ENCODE measurements around the gene CPXM1.

Gene CPXM1

DNA sequence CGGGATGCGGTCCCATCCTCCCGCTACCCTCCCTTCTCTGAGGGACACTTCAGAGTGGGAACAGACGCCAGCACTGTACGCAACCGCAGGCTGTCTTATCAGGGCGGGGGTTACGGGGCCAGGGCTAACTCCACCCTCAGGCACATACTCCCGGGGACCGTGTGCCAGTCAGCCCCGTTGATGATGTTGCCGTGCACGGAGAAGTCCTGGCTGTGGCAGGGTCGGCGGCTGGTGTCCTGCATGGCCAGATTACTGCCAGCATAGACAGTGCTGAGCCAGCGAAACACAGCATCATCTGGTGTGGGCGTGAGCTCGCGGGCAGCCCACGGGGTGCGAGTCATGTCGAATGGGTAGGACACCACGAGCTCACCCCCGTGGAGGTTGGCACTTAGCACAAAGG, 5.0 kb downstream of the CPXM1 start:
- Histone ChIP-seq H3K4me1 (ENCODE audit: insufficient read depth, insufficient read length) (no peaks in the 10 kb centered on the region), H3K36me3 (ENCODE audit: insufficient read depth, insufficient read length, low read length) (peaks cover 54% of the 10 kb centered on the region), H3K9me3 (ENCODE audit: insufficient read depth, low read length) (no peaks in the 10 kb centered on the region), H3K4me3 (ENCODE audit: insufficient read length, low read depth) (no peak overlapping the region), H3K27me3 (ENCODE audit: insufficient read depth, insufficient read length) (no peaks in the 10 kb centered on the region), H3K9ac (ENCODE audit: insufficient read length, low read depth) (no peak overlapping the region)
- TF ChIP-seq YY1 (IDR thresholded peaks at IDR 0.05; ENCODE audit: insufficient read depth, insufficient read length) (no peak), ZNF274 (IDR thresholded peaks at IDR 0.05; ENCODE audit: low read depth, low read length) (no peak), SUZ12 (IDR thresholded peaks at IDR 0.05; ENCODE audit: extremely low read depth, insufficient read depth, insufficient read length) (no peak)
- no peak for DNase-seq (ENCODE audit: low read depth, low spot score)

DNA sequence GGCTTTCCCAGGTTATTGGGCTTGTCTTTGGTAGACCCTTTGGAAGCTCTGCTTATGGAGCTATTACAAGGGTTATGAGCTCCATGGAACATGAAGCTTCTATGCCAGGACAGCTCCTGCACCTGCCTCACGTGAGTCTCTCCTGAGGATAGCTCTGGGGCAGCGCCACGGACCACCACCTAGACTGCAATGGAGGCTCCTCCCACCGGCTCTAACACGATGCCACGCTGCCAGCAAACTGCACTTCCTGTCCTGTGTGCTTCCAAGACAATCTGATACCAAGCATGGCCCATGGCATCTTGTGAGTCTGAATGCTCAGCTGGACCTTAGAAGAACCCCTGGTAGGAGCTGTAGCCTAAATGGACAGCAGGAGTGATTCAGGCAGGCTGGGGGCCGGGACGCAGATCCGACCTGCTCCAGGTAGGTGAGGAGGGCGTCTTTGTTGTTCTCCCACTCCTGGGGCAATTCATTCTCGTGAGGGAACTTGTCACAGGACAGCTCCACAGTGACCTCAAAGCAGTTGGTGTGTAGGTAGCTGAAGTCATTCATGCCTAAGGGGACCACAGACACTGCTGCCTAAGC, 5.5 kb downstream of the CPXM1 start:
- no peak for TF ChIP-seq SUZ12 (IDR thresholded peaks at IDR 0.05; ENCODE audit: extremely low read depth, insufficient read depth, insufficient read length)
- no peak for TF ChIP-seq YY1 (IDR thresholded peaks at IDR 0.05; ENCODE audit: insufficient read depth, insufficient read length)
- TF ChIP-seq ZNF274 (IDR thresholded peaks at IDR 0.05; ENCODE audit: low read depth, low read length) = no peak
- DNase-seq (ENCODE audit: low read depth, low spot score) = no peak
- H3K4me1 ChIP-seq (ENCODE audit: insufficient read depth, insufficient read length) = no peaks in the 10 kb centered on the region
- no peak overlapping the region for H3K4me3 ChIP-seq (ENCODE audit: insufficient read length, low read depth)
- H3K36me3 ChIP-seq (ENCODE audit: insufficient read depth, insufficient read length, low read length) = peaks cover 54% of the 10 kb centered on the region
- H3K9ac ChIP-seq (ENCODE audit: insufficient read length, low read depth) = no peak overlapping the region
- H3K27me3 ChIP-seq (ENCODE audit: insufficient read depth, insufficient read length) = no peaks in the 10 kb centered on the region
- H3K9me3 ChIP-seq (ENCODE audit: insufficient read depth, low read length) = no peaks in the 10 kb centered on the region

DNA sequence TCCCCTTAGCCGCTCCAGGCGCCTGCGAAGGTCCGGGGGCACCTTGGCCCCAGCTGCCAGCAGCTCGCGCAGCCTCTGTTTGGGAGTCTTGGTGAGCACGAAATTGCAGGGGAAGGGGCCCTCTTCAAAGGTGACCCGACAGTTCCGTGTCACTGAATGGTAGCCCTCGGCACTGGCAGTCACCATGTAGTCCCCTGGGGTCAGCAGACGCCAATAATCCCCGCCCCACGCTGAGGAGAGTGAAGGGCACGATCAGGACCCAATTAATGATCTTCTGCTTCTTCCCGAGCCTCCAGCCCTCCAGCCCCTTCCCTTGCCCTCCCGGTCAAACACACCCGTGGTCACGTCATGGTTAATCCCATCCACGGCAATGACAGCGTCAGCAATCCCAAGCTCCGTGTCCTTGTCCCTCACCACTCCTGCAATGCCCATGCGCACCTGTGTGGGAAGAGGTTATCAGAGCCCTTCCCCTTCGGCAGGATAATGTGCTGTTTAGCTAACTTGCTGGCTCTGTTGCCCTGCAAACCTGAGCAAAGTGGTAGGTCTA, 6.2 kb downstream of the CPXM1 start:
- peaks cover 54% of the 10 kb centered on the region for H3K36me3 ChIP-seq (ENCODE audit: insufficient read depth, insufficient read length, low read length)
- DNase-seq (ENCODE audit: low read depth, low spot score) = no peak
- H3K9ac ChIP-seq (ENCODE audit: insufficient read length, low read depth) = no peak overlapping the region
- TF ChIP-seq SUZ12 (IDR thresholded peaks at IDR 0.05; ENCODE audit: extremely low read depth, insufficient read depth, insufficient read length) (no peak), ZNF274 (IDR thresholded peaks at IDR 0.05; ENCODE audit: low read depth, low read length) (no peak), YY1 (IDR thresholded peaks at IDR 0.05; ENCODE audit: insufficient read depth, insufficient read length) (no peak)
- H3K4me3 ChIP-seq (ENCODE audit: insufficient read length, low read depth) = no peak overlapping the region
- no peaks in the 10 kb centered on the region for H3K9me3 ChIP-seq (ENCODE audit: insufficient read depth, low read length)
- no peaks in the 10 kb centered on the region for H3K4me1 ChIP-seq (ENCODE audit: insufficient read depth, insufficient read length)
- H3K27me3 ChIP-seq (ENCODE audit: insufficient read depth, insufficient read length) = no peaks in the 10 kb centered on the region

DNA sequence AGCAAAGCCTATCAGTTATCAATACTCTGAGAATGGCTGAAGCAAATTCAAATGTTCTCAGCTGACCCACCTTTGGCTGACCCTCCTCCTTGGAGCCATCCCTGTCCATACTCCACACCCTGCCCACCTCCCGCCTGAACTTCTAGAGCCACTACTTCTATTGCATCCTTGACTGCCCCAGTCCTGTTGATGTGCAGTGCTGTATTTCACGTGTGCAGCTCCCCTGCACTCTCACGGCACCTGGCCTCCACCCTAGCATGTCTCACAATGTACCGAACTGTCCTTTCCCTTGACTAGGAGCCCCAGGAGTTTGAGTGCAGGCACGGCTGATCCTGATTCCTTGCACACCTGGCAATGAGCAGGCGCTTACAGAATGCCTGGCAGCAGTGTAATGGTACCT, 7.0 kb downstream of the CPXM1 start:
- H3K9ac ChIP-seq (ENCODE audit: insufficient read length, low read depth) = no peak overlapping the region
- no peak overlapping the region for H3K4me3 ChIP-seq (ENCODE audit: insufficient read length, low read depth)
- H3K27me3 ChIP-seq (ENCODE audit: insufficient read depth, insufficient read length) = no peaks in the 10 kb centered on the region
- no peak for TF ChIP-seq SUZ12 (IDR thresholded peaks at IDR 0.05; ENCODE audit: extremely low read depth, insufficient read depth, insufficient read length)
- TF ChIP-seq YY1 (IDR thresholded peaks at IDR 0.05; ENCODE audit: insufficient read depth, insufficient read length) = no peak
- TF ChIP-seq ZNF274 (IDR thresholded peaks at IDR 0.05; ENCODE audit: low read depth, low read length) = no peak
- no peaks in the 10 kb centered on the region for H3K4me1 ChIP-seq (ENCODE audit: insufficient read depth, insufficient read length)
- no peak for DNase-seq (ENCODE audit: low read depth, low spot score)
- no peaks in the 10 kb centered on the region for H3K9me3 ChIP-seq (ENCODE audit: insufficient read depth, low read length)
- peaks cover 50% of the 10 kb centered on the region for H3K36me3 ChIP-seq (ENCODE audit: insufficient read depth, insufficient read length, low read length)

DNA sequence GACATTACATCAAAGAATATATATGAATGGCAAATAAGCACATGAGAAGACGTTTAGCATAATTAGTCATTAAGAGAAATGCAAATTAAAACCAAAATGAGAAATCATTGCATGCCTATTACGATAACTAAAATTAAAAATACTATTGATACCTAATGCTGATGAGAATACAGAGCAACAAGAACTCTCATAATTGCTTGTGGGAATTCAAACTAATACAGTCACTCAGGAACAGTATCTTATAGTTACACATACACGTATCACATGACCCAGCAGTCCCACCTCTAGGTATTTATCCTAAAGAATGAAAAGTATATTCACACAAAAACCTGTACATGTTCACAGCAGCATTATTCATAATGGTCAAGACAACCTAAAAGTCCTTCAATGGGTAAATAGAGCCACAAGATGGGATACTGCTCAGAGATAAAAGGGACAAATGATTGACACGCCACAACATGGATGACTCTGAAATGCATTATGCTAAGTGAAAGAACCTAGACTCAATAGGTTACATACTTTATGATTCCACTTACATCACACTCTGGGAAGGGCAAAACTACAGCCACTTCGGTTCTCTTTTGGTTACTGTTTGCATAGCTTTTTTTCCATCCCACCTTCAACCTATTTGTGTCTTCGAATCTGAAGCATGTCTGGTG, 16.4 kb downstream of the CPXM1 start:
- no peak overlapping the region for H3K9ac ChIP-seq (ENCODE audit: insufficient read length, low read depth)
- no peaks in the 10 kb centered on the region for H3K27me3 ChIP-seq (ENCODE audit: insufficient read depth, insufficient read length)
- DNase-seq (ENCODE audit: low read depth, low spot score) = no peak
- TF ChIP-seq SUZ12 (IDR thresholded peaks at IDR 0.05; ENCODE audit: extremely low read depth, insufficient read depth, insufficient read length) (no peak), ZNF274 (IDR thresholded peaks at IDR 0.05; ENCODE audit: low read depth, low read length) (no peak), YY1 (IDR thresholded peaks at IDR 0.05; ENCODE audit: insufficient read depth, insufficient read length) (no peak)
- no peaks in the 10 kb centered on the region for H3K36me3 ChIP-seq (ENCODE audit: insufficient read depth, insufficient read length, low read length)
- H3K4me3 ChIP-seq (ENCODE audit: insufficient read length, low read depth) = no peak overlapping the region
- no peaks in the 10 kb centered on the region for H3K4me1 ChIP-seq (ENCODE audit: insufficient read depth, insufficient read length)
- peaks cover 4% of the 10 kb centered on the region; the same call in 1 of the 2 replicates for H3K9me3 ChIP-seq (ENCODE audit: insufficient read depth, low read length)

DNA sequence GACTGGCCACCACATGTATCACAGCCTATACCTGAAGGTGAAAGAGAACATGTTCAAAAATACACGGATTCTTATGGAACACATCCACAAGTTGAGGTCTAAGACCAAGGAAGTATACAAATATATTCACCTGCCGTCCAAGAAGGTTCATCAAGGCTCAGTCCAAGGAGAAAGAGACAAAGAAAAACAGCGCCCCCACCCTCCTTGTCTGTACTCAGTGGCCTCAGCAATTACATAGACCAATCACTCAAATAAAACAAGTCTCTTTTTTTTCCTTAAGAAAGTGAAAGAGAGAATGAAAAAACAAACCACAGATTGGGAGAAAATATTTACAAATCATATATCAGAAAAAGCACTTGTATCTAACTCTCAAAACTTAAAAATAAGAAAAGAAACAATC, 19.5 kb downstream of the CPXM1 start:
- no peak for TF ChIP-seq ZNF274 (IDR thresholded peaks at IDR 0.05; ENCODE audit: low read depth, low read length)
- TF ChIP-seq YY1 (IDR thresholded peaks at IDR 0.05; ENCODE audit: insufficient read depth, insufficient read length) = no peak
- no peak for TF ChIP-seq SUZ12 (IDR thresholded peaks at IDR 0.05; ENCODE audit: extremely low read depth, insufficient read depth, insufficient read length)
- Histone ChIP-seq H3K9me3 (ENCODE audit: insufficient read depth, low read length) (no peaks in the 10 kb centered on the region), H3K4me1 (ENCODE audit: insufficient read depth, insufficient read length) (no peaks in the 10 kb centered on the region), H3K9ac (ENCODE audit: insufficient read length, low read depth) (no peak overlapping the region), H3K4me3 (ENCODE audit: insufficient read length, low read depth) (no peak overlapping the region), H3K36me3 (ENCODE audit: insufficient read depth, insufficient read length, low read length) (no peaks in the 10 kb centered on the region), H3K27me3 (ENCODE audit: insufficient read depth, insufficient read length) (no peaks in the 10 kb centered on the region)
- DNase-seq (ENCODE audit: low read depth, low spot score) = no peak

DNA sequence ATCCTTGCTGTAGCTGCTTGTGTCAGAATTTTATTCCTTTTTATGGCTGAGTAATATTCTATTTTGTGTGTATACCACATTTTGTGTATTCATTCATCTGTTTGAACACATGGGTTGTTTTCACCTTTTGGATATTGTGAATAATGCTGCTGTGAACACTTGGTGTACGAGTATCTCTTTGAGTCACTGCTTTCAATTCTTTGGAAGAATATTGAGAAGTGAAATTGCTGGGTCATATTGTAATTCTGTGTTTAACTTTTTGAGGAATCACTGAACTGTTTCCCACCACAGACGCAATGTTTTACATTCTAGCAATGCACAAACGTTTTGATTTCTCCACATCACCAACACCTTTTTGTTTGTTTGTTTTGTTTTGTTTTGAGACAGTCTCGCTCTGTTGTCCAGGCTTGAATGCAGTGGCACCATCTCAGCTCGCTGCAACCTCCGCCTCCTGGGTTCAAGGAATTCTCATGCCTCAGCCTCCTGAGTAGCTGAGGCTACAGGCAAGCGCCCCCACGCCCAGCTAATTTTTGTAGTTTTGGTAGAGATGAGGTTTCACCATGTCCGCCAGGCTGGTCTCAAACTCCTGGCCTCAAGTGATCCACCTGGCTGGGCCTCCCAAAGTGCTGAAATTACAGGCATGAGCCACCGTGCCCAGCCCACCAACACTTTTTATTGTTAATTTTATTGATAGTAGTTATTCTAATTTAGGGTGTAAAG, 21.7 kb downstream of the CPXM1 start:
- Histone ChIP-seq H3K27me3 (ENCODE audit: insufficient read depth, insufficient read length) (no peaks in the 10 kb centered on the region), H3K4me1 (ENCODE audit: insufficient read depth, insufficient read length) (no peaks in the 10 kb centered on the region), H3K9me3 (ENCODE audit: insufficient read depth, low read length) (no peaks in the 10 kb centered on the region), H3K36me3 (ENCODE audit: insufficient read depth, insufficient read length, low read length) (no peaks in the 10 kb centered on the region), H3K9ac (ENCODE audit: insufficient read length, low read depth) (no peak overlapping the region), H3K4me3 (ENCODE audit: insufficient read length, low read depth) (no peak overlapping the region)
- TF ChIP-seq YY1 (IDR thresholded peaks at IDR 0.05; ENCODE audit: insufficient read depth, insufficient read length) (no peak), ZNF274 (IDR thresholded peaks at IDR 0.05; ENCODE audit: low read depth, low read length) (no peak), SUZ12 (IDR thresholded peaks at IDR 0.05; ENCODE audit: extremely low read depth, insufficient read depth, insufficient read length) (no peak)
- DNase-seq (ENCODE audit: low read depth, low spot score) = no peak
